Left ventricle myocardium superior (tissue), 1 donor: ENCODE results near the gene TCL1B. TPM values are rescaled to one million over a fixed set of nuclear protein-coding genes. Genes with fewer than 3 reads are reported as not detected.
"Not testable (repeated sequence)": the region's sequence is repeated elsewhere in the genome, so short reads cannot be mapped to it uniquely, and the experiment has no call there.

Source experiments
- ATAC-seq: fragments of 200-7000 bp; cut with Tn5 transposase; one replicate; pipeline ENCODE4 v1.9.1; 2020; ENCODE audit warnings: mild to moderate bottlenecking, moderate library complexity
- DNase-seq: peaks from one replicate; pipeline ENCODE4 v3.0.0-alpha.2; 2020
- intact Hi-C: fragments of 100-400 bp; cut with micrococcal nuclease; formaldehyde crosslinking; loops from one replicate; pipeline ENCODE4 v1.11.0; 2022
- total RNA-seq: library from RNA; stranded (reverse); fragmentation: NEBNext Ultra II Directional; extraction: Animal tissue kit (Norgen Biotek cat#: 25700); gene quantifications from one replicate; pipeline ENCODE4 v1.2.1, GENCODE V29; 2021
- donor health status: DM: no; HTN: yes; CAD: no; lungs with severe emphysema.

The TCL1B gene
- total RNA-seq, 1 donor from 2014 or later, result not detected

DNA sequence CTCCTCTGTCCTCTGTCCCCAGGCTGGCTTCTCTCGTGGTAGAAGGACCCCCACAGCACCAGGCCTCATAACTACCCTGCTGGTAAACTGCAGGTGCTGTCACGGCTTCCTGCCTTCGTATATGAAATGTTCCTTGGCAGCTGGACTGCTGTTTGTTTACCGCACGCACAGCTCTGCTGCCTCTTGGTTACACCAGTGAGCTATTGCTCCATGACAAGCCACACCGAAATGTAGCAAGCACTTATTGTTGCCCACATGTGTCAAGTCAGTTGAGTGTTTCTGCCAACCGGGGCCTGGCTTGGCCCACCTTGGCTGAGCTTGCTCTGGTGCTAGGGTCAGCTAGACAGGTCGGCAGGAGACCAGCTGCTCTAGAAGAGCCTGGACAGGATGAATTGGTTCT is 21.7 kb upstream of the TCL1B start:
- ATAC-seq (no peak), DNase-seq (no peak)
- intact Hi-C loops, result no loop called here

DNA sequence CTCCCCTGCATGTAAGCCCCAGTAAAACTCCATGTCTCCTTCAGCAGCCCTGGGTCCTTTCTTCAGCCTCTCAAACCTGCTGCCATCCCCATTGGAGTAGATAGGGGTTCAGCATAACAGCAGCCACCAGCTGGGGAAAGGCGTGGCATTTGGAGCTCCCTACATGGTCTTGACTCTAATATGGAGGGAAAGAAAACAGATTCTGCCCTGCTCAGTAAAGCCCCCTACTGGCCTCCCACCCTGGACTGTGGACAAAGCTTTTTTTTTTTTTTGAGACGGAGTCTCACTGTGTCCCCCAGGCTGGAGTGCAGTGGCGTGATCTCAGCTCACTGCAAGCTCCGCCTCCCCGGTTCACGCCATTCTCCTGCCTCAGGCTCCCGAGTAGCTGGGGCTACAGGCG is 20.7 kb upstream of the TCL1B start:
- ATAC-seq, intact Hi-C loops: not testable (repeated sequence)

DNA sequence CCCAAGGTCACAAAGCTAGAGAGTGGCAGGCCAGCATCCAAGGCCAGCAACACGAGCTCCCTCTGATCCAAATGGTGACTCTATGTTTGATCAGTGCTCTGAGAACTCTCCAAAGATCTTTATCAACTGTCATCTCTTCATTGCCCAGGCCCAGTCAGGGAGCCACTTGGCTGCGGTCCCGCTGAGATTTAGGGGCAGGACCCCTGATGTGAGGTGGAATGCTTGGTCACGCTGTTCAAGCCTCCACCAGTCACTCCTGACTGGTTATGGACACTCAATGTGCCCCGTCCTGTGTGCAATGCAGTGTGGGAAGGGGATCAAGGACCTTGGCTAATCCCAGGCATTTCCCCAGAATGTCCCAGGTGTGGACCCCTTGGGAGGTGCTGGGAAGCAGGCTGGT is 19.8 kb upstream of the TCL1B start:
- ATAC-seq (no peak), DNase-seq (no peak)
- intact Hi-C loops, result no loop called here

More for the DNA sequence above, 20.7 kb upstream of the TCL1B start:
- DNase-seq, result not testable (repeated sequence)

DNA sequence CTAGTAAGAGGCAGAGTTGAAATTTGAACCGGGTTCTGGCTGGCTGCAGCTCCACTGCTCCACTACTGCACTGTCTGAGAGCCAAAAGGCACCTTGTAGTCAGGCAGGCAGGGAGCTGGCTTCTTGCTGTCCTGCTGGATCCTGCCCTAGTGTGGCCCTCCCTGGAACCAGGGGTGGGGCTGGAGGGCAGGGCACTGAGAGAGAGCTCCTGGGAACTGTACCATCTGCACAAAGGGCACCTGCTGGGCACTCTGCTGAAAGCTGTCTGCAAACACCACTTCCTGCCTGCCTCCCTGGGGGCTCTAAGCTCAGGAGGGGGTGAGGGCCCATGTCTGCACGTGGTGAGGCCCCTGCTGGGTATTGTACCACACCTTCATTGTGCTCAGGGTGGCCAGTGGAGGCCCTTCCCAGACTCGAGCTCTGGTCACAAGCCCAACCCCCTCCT is 19.0 kb upstream of the TCL1B start:
- ATAC-seq (no peak), DNase-seq (no peak)
- intact Hi-C loops, result no loop called here

DNA sequence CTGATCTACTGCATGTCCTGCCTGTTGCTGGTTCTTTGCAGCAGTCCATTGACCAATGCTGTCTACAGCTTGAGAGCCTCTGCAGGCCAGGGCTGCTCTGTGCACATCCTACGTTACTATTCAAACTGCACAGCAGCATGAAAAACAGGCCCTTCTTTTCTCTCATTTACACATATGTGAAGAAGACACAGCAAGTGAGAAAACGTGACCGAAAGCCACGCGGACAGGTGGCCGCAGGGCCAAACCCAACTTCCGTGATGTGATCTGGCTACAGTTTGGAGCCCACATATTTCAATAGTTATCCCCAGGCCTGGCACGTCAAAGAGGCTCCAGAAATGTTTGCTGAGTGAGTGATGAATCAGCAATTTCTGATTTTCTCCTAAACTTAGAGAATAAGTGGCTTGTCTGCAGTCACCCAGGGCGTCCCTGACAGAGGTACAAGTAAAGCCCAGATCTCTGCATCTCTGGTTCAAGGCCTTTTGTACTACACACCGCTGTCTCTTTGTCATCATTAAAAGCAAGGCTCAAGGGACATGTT is 17.9 kb upstream of the TCL1B start:
- intact Hi-C loops, result no loop called here
- DNase-seq (no peak), ATAC-seq (no peak)

DNA sequence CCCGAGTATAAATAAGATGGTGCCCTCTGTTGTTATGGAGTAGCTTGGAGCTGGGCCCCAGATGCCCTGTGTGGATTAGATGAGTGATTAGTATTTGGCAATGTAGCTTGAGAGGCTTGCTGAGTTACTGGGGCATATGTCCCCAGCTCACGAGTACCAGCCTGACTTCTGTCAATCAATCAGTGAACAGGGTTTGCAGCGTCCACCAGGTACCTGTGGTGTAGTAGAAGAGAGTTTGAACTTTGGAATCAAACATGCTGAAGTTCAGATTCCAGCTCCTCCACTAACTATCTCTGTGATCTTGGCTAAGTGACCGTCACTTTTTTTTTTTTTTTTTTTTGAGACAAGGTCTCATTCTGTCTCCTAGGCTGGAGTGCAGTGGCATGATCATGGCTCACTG is 11.6 kb upstream of the TCL1B start:
- intact Hi-C loops, result no loop called here
- no peak for ATAC-seq
- DNase-seq, result no peak

DNA sequence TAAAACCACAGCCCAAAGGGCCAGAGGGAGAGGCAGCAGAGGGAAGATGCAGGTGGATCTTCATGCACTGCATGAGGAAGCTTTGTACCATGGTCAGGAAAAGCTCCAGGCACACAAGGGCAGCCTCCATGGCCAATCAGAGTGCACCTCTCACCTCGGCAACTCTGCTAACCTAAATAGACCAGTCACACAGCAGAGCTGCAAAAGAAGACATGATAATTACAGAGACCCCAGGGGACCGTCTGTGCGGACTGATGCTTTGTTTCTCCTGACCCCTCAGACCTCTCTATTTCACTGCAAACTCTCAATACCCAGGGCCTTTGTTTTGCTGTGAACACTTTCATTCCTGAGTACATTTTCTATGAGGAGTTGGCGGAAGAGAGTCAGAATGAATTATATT is 10.7 kb upstream of the TCL1B start:
- DNase-seq (no peak), ATAC-seq (no peak)

DNA sequence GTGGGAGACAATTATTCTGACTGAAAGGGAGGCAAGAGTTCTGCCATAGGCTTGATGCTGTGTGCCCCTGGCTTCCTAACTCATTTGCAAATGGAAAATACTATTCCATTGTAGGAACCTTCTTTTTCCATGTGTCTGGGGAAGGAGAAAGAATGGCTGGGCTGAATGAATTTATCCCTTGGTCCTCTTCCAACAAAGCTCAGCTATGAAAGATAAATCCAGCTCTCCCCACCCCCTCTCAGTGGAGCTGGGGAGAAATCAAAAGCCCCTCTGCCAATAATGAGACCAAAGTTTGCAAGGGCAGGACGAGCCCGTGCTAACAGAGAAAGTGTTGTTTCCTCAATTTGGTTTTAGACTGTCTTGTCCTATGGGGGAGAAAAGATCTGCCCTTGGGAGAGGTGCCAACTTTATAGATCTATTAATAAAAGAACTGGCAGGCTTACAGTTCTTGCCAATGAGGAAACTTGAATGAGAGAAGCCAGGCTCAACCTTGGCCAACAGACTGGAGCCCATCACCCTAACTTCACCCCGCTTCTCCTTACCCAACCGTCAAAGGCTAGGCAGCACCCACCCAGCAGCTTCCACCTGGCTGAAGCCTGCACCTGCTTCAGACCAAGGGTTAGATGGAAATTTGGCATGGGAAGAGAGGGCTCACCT is 8.9 kb upstream of the TCL1B start:
- ATAC-seq, result no peak
- DNase-seq, result no peak
- intact Hi-C loops, result no loop called here

More for the DNA sequence above, 10.7 kb upstream of the TCL1B start:
- intact Hi-C loops, result no loop called here

DNA sequence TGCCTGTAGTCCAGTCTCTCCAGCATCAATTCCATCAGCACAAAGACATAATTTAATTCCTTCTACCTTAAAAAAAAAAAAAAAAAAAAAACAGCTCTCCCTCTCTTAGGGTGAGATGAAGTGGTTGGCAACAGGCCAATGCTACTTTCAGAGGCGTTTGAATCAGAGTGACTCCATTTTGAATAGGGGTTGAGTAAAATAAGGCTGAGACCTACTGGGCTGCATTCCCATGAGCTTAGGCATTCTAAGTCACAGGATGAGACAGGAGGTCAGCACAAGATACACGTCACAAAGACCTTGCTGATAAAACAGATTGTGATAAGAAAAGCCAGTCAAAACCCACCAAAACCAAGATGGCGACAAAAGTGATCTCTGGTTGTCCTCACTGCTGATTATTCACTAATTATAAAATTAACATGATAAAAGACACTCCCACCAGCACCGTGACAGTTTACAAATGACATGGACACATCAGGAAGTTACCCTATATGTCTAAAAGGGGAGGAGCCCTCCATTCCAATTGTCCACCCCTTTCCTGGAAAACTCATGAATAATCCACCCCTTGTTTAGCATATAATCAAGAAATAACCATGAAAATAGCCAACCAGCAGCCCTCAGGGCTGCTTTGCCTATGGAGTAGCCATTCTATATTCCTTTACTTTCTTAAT is 6.9 kb upstream of the TCL1B start:
- intact Hi-C loops, result no loop called here
- ATAC-seq (no peak), DNase-seq (no peak)

DNA sequence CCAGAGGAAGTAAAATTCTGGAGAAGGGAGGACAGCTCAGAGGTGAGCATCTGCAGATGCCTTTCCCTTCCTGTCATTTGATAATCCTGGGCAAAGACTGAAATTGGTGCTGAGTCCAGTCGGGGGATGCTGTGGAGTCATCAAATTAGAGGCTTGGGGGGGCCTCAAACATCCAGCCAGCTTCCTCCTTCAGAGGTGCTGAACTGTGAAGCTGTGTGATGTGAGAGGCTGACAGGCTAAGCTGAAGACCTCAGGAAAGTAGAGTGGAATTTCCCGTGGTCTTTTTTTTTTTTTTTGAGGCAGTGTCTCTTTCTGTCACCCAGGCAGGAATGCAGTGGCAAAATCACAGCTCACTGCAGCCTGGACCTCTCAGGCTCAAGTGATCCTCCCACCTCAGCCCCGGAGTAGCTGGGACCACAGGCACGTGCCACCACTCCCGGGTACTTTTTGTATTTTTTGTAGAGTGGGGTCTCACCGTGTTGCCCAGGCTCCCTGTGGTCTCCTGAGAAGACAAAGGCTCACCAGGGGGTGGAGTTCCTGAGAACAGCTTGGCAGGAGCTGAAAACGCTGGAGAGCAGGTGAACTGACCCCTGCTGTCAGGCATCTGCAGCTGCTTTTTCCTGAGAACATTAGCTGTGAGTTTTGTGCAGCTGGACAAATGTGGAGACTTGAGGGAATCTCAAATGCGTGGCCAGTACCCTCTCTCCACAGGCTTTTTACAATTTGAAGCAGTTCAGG is 6.1 kb upstream of the TCL1B start:
- no peak for ATAC-seq
- no peak for DNase-seq
- intact Hi-C loops, result no loop called here

DNA sequence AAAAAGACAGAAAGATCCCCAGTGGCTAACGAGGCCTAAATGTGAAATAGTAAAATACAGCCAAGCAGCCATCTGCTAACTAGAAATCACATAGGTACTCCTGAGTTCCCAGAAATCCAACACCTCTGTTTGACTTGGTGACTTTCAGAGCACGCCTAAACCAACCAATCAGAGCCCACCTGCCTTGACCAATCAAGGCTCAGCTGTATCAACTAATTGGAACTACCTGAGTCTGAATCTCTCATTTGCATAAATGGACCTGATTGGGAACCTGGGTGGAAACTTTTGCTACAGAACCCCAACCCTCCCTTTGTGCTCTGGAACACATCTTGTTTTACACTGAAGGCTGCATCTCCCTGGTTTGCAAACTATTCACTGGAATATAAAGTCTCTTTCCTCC is 5.1 kb upstream of the TCL1B start:
- ATAC-seq, result no peak
- no peak for DNase-seq
- intact Hi-C loops, result no loop called here

DNA sequence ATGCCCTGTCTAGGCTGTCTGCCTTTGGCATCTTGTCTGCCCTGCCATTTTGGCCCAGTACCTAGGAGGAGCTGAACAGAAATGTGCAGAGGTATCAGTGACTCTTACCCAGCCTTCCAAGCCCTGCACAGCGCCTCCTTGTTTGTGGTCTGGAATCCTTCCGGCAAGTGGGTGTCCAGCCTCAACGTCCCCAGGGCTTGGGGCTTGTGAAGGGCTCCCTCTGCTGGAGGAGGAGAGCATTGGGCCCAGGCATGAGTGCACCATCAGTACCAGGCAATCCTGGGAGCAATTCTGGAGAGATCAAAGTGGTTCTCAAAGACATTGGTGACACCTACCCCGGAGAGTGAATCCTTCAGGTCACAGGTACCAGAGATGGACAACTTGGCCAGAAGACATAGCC is 2.4 kb upstream of the TCL1B start:
- ATAC-seq (no peak), DNase-seq (no peak)
- intact Hi-C loops, result no loop called here

DNA sequence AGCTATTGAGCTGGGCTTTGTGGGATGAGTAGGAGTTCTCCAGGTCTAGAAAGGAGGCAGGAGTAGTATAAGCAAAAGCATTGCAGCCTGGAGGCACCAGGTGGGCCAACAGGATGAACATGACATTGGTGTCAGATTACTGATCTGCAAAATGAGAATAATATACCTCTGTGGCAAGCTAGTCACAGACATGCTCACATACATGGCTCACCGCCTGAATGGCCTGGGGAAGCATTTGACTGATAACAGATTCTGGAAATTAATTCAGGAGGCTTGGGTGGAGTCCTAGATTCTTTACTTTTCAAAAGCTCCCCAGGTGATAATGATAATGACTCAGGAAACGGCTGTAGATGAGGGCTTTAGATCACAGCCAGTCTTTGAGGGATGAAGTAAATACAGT is 709 bp downstream of the TCL1B start:
- ATAC-seq (no peak), DNase-seq (no peak)
- intact Hi-C loops, result no loop called here

DNA sequence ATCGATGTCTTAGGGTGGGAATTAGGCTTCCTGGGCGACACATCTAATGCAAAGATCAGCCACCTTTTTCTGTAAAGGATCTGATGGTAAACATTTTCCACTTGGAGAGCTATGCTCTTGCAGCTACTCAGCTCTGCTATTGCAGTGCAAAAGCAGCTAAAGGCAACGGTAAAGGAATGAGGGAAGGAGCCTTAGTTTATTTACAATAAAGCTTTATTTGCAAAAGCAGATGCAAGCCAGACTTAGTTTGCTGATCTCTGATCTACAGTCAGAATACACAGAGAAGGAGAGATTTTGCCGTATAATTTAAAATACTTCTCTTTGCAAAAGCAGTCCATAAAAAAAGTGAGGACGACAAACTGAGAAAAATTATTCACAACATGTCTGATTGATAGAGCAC is 3.2 kb downstream of the TCL1B start:
- ATAC-seq (no peak), DNase-seq (no peak)
- intact Hi-C loops, result no loop called here

DNA sequence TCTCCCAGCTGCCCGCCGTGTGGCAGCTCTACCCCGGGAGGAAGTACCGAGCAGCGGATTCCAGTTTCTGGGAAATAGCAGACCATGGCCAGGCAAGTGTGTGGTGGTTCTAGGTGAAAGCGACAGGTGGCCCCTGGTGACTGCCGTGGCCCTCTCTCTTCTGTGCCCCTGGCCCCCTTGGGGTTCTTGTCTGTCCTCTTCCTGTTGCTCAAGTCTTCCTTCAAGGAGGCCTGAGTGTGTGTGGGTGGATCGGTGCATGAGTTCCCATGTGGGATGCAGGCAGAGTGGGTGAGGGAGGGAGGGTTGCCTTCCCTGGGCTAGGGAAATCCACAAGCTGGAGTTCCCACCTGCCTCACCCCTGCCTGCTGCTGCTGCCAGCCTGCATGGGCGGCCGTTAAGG is 4.6 kb downstream of the TCL1B start:
- intact Hi-C loops, result no loop called here
- ATAC-seq (no peak), DNase-seq (no peak)

DNA sequence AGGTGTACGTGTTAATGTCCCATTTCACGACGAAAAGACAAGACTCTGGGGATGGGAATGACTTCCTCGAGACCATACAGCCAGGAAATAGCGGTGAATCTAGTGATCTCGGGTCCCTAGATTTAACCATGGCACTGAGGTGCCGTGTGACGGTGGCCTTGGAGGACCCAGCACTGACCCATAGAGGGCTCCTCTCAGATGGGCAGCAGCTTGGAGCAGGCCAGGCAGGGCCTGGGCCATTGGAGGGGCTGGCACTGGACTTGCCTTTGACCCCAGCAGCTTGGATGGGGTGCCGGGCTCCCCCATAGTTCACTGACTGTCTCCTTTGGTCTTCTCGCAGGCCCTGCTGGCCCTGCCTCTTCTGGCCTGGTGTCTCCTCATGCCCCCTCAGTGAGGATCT is 5.4 kb downstream of the TCL1B start:
- no peak for DNase-seq
- no peak for ATAC-seq
- intact Hi-C loops, result no loop called here

DNA sequence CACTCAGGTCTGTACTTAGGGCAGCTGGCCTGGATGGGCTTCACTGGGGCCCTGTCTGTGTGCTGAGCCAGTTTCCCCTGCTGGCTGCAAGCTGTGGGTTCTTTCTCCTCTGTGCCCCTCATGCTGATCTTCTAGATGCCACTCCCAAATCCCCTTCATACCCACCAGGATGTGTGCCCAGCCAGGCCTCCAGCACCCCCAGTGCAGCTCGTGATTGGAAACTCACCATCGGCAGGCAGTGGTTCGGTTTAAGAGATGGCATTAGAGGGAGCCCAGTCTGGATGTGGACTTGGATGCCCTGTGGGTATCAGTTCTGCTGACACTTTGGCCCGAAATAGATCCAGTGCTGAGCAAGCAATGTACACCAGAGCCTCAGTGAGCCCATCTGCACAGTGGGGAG is 5.9 kb downstream of the TCL1B start:
- intact Hi-C loops, result no loop called here
- ATAC-seq (no peak), DNase-seq (no peak)

DNA sequence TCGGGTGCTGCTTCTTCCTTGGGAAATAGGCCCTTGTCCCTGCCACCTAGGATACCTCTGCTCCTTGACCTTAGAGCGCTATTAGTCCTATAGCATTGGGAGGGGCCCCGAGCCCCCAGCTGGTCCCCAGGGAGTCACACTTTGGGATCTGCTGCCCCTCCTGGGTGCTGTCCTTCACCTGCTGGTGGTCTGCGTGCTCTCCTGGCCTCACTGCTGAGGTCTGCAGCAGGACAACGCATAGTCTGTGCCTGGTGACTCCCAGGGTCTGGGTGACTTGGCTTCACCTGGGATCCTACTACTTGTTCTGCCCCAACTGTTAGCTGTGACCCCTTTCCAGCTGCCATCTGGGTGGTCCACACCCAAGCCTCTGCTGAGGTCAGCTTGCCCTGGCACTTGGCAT is 8.8 kb downstream of the TCL1B start:
- ATAC-seq (no peak), DNase-seq (no peak)
- intact Hi-C loops, result no loop called here

DNA sequence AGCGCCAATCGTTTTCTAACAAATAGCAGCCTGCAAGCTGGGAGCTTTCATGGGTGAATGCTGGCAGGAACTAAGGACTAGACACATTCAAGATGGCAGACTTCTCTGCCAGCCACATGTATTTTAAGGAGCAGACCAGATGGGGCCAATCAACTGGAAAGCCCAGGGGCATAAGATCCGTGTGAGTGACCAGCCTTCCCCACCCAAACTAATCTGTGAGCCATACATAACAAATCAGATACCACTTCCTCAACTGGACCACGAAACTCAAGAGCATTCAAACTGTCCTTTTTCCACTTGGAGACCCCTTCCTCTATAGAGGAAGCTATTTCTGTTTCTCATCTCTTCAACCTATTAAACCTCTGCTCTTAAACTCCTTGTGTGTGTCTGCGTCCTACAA is 9.7 kb downstream of the TCL1B start:
- DNase-seq, result no peak
- intact Hi-C loops, result no loop called here
- ATAC-seq, result no peak

DNA sequence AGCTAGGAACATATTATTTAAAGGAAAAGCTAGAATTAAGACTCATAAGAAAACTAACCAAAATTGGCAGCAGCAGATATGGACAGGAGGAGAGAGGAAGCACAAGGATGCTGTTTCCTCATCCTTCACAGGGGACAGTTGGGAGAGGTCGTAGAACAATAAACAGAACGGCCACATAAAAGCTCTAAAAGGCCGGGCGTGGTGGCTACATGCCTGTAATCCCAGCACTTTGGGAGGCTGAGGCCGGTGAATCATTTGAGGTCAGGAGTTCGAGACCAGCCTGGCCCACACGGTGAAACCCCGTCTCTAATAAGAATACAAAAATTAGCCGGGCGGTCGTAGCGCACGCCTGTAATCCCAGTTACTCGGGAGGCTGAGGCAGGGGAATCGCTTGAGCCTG is 10.5 kb downstream of the TCL1B start:
- intact Hi-C loops, result no loop called here
- DNase-seq (no peak), ATAC-seq (no peak)
